GM21737 (cell line): ENCODE results near the gene LRRC17.
"Not testable (repeated sequence)": the region's sequence is repeated elsewhere in the genome, so short reads cannot be mapped to it uniquely, and the experiment has no call there.

Source experiments
- ATAC-seq: cut with Tn5 transposase; IDR thresholded peaks from one replicate; pipeline ENCODE4 v1.9.1; 2021; ENCODE audit warnings: mild to moderate bottlenecking, moderate library complexity; ENCODE audit not compliant: unreplicated experiment

LRRC17 gene

GRCh38 chr7:102938679-102939078 is 25.9 kb downstream of the LRRC17 start:
- no peak for ATAC-seq

- no peak for ATAC-seq
Observed at GRCh38 chr7:102942181-102942866, 29.5 kb downstream of the LRRC17 start.

DNA sequence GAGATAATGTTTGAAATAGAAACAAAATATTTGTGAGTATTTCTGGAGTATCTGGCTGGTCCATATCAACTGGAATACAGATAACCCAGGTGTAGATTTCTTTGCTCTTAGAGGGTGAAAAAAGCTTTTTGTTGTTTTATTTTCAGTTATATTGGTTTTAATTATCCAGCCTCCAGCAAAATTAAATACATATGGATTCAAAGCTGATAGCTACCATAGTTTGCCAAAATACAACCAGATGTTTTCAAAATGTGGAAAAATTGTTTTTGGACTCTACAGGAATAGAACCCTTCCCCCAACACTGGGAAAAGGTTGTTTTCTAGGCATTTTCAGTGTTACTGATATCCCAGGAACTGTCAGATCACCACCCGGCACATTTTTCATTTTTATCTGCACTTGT is 30.1 kb downstream of the LRRC17 start:
- no peak for ATAC-seq

GRCh38 chr7:102943423-102944169 is 30.8 kb downstream of the LRRC17 start:
- no peak for ATAC-seq

DNA sequence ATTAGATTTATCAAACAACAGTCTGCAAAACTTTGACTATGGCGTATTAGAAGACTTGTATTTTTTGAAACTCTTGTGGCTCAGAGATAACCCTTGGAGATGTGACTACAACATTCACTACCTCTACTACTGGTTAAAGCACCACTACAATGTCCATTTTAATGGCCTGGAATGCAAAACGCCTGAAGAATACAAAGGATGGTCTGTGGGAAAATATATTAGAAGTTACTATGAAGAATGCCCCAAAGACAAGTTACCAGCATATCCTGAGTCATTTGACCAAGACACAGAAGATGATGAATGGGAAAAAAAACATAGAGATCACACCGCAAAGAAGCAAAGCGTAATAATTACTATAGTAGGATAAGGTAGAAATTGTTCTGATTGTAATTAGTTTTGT is 31.4 kb downstream of the LRRC17 start:
- no peak for ATAC-seq

GRCh38 chr7:102951839-102952238 is 39.0 kb downstream of the LRRC17 start:
- ATAC-seq, result no peak

DNA sequence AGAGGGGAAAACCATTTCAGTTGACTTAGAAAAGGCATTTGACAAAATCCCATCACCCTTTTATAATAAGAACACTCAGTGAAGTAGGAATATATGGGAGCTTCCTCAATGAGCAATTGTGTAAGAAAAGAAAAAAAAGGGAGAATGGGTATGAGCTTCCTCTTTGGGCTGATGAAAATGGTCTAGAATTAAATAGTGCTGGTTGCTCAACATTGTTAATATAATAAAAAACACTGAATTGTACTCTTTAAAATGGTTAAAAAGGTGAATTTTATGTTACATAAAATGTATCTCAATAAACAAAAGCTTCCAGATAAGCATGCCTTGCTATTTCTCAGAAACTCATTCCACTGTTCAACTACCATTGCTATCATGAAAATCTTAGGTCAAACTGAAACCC is 40.6 kb downstream of the LRRC17 start:
- ATAC-seq, result no peak

DNA sequence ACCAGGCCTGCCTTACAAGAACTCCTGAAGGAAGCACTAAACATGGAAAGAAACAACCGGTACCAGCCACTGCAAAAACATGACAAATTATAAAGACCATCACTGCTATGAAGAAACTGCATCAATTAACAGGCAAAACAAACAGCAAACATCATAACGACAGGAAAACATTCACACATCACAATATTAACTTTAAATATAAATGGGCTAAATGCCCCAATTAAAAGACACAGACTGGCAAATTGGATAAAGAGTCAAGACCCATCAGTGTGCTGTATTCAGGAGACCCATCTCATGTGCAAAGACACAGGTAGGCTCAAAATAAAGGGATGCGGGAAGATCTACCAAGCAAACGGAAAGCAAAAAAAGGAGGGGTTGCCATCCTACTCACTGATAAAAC is 41.6 kb downstream of the LRRC17 start:
- ATAC-seq, result not testable (repeated sequence)

GRCh38 chr7:102958004-102958403 is 45.2 kb downstream of the LRRC17 start:
- ATAC-seq, result not testable (repeated sequence)

- ATAC-seq, result not testable (repeated sequence)
Observed at GRCh38 chr7:102961993-102962392, 49.2 kb downstream of the LRRC17 start.

DNA sequence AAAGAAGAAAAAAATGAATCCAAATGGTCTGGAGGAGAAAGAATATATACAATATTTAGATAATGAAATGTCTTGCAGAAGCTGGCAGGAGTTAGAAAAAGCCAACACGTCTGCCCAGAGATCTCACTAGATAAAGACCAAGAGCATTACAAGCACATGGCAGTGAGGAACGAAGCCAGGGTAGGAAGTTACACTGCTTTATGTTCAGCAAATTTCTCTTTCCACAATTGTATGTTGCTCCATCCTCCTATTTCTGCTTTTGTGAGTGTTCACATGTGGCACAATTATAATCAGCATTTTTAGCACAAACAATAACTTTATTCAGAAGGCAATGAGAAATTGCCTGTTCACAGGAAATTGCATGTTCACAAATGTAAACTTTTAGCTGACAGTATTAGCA is 53.7 kb downstream of the LRRC17 start:
- ATAC-seq, result no peak

- no peak for ATAC-seq
Observed at GRCh38 chr7:102967798-102968197, 55.0 kb downstream of the LRRC17 start.

DNA sequence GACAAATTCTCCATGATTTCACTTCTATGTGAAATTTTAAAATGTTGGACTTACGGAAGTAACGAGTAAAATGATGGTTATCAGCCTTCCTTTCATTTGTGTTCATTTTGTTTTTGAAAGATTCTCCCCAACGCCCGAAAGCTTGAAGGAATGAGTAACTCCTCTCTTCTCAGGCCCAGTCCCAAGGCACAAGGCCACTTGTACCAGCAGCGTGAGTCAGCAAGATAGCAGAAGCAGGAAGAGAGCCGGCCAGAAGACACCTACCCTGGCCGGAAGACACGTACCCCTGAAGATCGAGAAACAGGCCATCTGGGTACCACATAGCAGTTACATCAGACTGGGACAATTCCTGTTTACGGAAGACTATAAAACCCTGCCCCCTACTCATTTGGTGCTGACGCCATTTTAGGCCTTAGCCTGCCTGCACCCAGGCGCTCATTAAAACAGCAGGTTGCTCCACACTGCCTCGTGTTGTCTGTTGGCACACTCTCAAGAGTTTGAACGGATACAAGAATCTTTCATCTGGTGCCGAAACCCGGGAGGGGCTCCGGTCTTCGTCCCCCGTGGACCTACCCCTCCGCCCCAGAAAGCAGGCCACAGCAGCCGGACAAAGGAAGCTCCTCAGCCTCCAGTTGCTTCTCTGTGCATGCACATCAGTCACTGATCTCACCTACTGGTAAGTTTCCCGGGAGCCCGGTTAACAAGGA is 60.4 kb downstream of the LRRC17 start:
- ATAC-seq, result no peak

DNA sequence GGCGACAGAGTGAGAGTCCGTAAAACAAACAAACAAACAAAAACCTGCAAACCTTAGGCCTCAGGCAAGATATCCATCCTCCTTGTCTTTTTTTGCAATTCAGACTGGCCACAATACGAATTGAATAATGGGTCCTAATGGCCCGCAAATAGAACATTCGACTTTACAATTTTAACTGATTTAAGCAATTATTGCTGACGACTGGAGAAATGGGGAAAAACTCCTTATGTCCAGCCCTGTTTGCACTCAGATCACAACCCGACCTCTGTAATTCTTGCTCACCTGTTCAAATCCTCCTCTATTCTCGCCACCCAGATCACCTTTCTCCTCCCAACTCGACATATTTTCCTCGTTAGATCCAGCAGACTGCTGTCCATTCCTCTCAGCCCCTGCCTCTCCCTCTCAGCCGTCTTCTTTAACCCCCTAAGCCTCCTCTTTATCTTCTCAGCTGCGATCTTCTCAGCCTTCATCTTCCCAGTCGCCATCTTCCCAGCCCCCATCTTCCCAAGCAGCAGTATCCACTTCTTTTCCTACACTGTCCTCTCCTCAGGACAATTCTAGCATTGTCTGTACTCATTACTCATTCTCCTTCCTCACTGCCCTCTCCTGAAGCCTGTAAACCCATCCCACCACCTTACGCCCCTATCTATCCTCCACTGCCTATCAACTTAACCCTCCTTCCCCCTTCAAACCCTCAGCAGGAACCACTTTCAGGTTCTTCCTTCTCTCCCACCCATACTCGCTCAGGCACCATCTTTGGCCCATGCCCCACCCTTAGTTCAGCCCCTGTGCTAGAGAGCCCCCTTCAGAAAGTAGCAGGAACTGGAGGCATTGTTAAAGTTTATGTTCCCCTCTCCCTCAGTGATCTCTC is 61.8 kb downstream of the LRRC17 start:
- ATAC-seq, result no peak

- ATAC-seq, result no peak
Observed at GRCh38 chr7:102975854-102976253, 63.1 kb downstream of the LRRC17 start.

- ATAC-seq, result no peak
Observed at GRCh38 chr7:102976493-102976892, 63.7 kb downstream of the LRRC17 start.

DNA sequence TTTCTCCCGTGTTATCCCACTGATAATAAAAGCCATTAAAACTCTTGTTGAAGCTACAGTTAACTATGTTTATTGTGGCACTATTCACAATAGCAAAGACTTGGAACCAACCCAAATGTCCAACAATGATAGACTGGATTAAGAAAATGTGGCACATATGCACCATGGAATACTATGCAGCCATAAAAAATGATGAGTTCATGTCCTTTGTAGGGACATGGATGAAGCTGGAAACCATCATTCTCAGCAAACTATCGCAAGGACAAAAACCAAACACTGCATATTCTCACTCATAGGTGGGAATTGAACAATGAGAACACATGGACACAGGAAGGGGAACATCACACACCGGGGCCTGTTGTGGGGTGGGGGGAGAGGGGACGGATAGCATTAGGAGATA is 64.8 kb downstream of the LRRC17 start:
- ATAC-seq, result not testable (repeated sequence)

- ATAC-seq, result no peak
Observed at GRCh38 chr7:102978284-102978683, 65.5 kb downstream of the LRRC17 start.

DNA sequence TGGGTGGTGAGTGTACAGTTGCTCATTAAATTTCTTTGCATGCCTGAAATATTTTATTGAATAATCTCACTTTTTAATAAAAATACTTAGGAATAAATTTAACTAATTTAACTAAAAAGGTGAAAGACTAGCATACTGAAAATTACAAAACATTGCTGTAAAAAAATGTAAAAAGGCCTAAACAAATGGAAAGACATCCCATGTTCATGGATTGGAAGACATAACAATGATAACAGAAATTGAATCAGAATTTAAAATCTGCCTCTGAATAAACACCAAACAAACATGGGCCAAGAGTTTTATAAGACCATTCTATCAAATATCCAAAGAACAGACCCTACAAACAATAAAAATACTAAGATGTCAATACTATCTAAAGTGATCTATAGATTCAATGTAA is 66.9 kb downstream of the LRRC17 start:
- no peak for ATAC-seq

DNA sequence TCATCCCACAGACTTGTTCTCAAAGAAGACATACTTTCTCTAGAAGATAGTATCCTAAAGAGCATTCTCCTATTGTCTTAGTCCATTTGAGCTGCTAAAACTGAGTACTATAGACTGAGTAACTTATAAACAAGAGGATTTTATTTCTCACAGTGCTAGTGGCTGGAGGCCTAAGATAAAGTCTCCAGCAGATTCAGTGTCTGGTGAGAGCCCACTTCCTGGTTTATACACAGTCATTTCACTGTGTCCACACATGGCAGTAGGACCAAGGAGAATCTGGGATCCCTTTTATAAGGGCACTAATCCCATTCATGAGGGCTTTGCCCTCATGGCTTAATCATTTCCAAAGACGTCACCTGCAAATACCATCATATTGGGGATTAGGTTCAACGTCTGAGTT is 68.7 kb downstream of the LRRC17 start:
- no peak for ATAC-seq

GRCh38 chr7:102982235-102982634 is 69.4 kb downstream of the LRRC17 start:
- no peak for ATAC-seq
